ENCODE results near the gene RRM2.
A peak's percentile ranks its signal among the peaks of the same experiment; 100 is the strongest.

Gene RRM2

GRCh38 chr2:10159086-10159485 is 36.5 kb downstream of the RRM2 start:
- no peak for DNase-seq

- no peak for DNase-seq
Measured at GRCh38 chr2:10159581-10160131, 37.1 kb downstream of the RRM2 start.

GRCh38 chr2:10160203-10160955 is 37.8 kb downstream of the RRM2 start:
- DNase-seq: no peak

- no peak for DNase-seq
Measured at GRCh38 chr2:10161206-10161931, 38.8 kb downstream of the RRM2 start.

GRCh38 chr2:10161961-10162441 is 39.5 kb downstream of the RRM2 start:
- DNase-seq: peak in 1 of 2 experiments; percentile 9

GRCh38 chr2:10162586-10163497 is 40.3 kb downstream of the RRM2 start:
- DNase-seq: peak in 1 of 2 experiments; percentile 12

- no peak for DNase-seq
Measured at GRCh38 chr2:10163498-10164486, 41.3 kb downstream of the RRM2 start.

- no peak for DNase-seq
Measured at GRCh38 chr2:10164601-10165000, 42.1 kb downstream of the RRM2 start.

GRCh38 chr2:10165282-10165681 is 42.7 kb downstream of the RRM2 start:
- DNase-seq: no peak

- no peak for DNase-seq
Measured at GRCh38 chr2:10165861-10166675, 43.5 kb downstream of the RRM2 start.

GRCh38 chr2:10166676-10167292 is 44.2 kb downstream of the RRM2 start:
- no peak for DNase-seq

GRCh38 chr2:10167316-10167715 is 44.8 kb downstream of the RRM2 start:
- DNase-seq: no peak

GRCh38 chr2:10168221-10168620 is 45.7 kb downstream of the RRM2 start:
- no peak for DNase-seq

- no peak for DNase-seq
Measured at GRCh38 chr2:10169053-10169578, 46.6 kb downstream of the RRM2 start.

- DNase-seq: no peak
Measured at GRCh38 chr2:10169581-10169980, 47.0 kb downstream of the RRM2 start.

- DNase-seq: no peak
Measured at GRCh38 chr2:10170256-10170655, 47.7 kb downstream of the RRM2 start.

GRCh38 chr2:10171006-10171800 is 48.7 kb downstream of the RRM2 start:
- no peak for DNase-seq

GRCh38 chr2:10172033-10172871 is 49.7 kb downstream of the RRM2 start:
- no peak for DNase-seq
